ACC112 (cell line): Measurements from ENCODE around the gene EDN3.
"Not testable (repeated sequence)": the region's sequence is repeated elsewhere in the genome, so short reads cannot be mapped to it uniquely, and the experiment has no call there.

Experiments
- H2AFZ ChIP-seq: fragments of 200-600 bp; sonication (generic); one replicate; pipeline ENCODE4 v1.6.0; 2017; ENCODE audit warnings: antibody characterized with exemption, low read length; ENCODE audit not compliant: unreplicated experiment
- H3K27ac ChIP-seq: fragments of 200-600 bp; sonication (generic); 2 replicates; pipeline ENCODE4 v1.5.1; 2014; ENCODE audit warnings: low read depth, mild to moderate bottlenecking, antibody characterized with exemption, low read length, moderate library complexity
- H3K27me3 ChIP-seq: fragments of 200-600 bp; sonication (generic); 2 replicates; pipeline ENCODE4 v1.6.1; 2014; ENCODE audit warnings: mild to moderate bottlenecking, antibody characterized with exemption, low read length, moderate library complexity, mixed read lengths; ENCODE audit not compliant: insufficient read depth
- H3K36me3 ChIP-seq: fragments of 200-600 bp; sonication (generic); 2 replicates; pipeline ENCODE4 v1.6.1; 2016; ENCODE audit warnings: mild to moderate bottlenecking, antibody characterized with exemption, low read length, moderate library complexity, mixed read lengths; ENCODE audit not compliant: insufficient read depth
- H3K4me1 ChIP-seq: fragments of 200-600 bp; sonication (generic); one replicate; pipeline ENCODE4 v1.6.1; 2016; ENCODE audit warnings: low read length, mixed read lengths; ENCODE audit not compliant: insufficient read depth, unreplicated experiment, control insufficient read depth
- H3K4me3 ChIP-seq: fragments of 200-600 bp; sonication (generic); 2 replicates; pipeline ENCODE4 v1.5.1; 2014; ENCODE audit warnings: mild to moderate bottlenecking, low read depth, low read length
- H3K79me2 ChIP-seq: fragments of 200-600 bp; sonication (generic); one replicate; pipeline ENCODE4 v1.6.0; 2016; ENCODE audit warnings: low read length; ENCODE audit not compliant: control insufficient read depth, unreplicated experiment, insufficient read depth

Gene EDN3

GRCh38 chr20:59335377-59335776 is 35.0 kb downstream of the EDN3 start:
- no peaks in the 10 kb centered on the region for H3K27me3 ChIP-seq

GRCh38 chr20:59336540-59336939 is 36.1 kb downstream of the EDN3 start:
- H2AFZ ChIP-seq: no peak overlapping the region
- no peak overlapping the region for H3K4me3 ChIP-seq
- H3K36me3 ChIP-seq: no peaks in the 10 kb centered on the region
- no peak overlapping the region for H3K27ac ChIP-seq
- no peaks in the 10 kb centered on the region for H3K4me1 ChIP-seq
- no peaks in the 10 kb centered on the region for H3K27me3 ChIP-seq
- H3K79me2 ChIP-seq: no peaks in the 10 kb centered on the region

More at GRCh38 chr20:59335377-59335776, 35.0 kb downstream of the EDN3 start:
- H3K27ac ChIP-seq: no peak overlapping the region
- H3K36me3 ChIP-seq: no peaks in the 10 kb centered on the region
- H3K4me1 ChIP-seq: no peaks in the 10 kb centered on the region
- no peak overlapping the region for H3K4me3 ChIP-seq
- no peak overlapping the region for H2AFZ ChIP-seq
- H3K79me2 ChIP-seq: no peaks in the 10 kb centered on the region

GRCh38 chr20:59338444-59338843 is 38.0 kb downstream of the EDN3 start:
- H3K79me2 ChIP-seq, H3K4me3 ChIP-seq, H3K36me3 ChIP-seq, H3K4me1 ChIP-seq, H3K27ac ChIP-seq, H3K27me3 ChIP-seq, H2AFZ ChIP-seq: not testable (repeated sequence)

DNA sequence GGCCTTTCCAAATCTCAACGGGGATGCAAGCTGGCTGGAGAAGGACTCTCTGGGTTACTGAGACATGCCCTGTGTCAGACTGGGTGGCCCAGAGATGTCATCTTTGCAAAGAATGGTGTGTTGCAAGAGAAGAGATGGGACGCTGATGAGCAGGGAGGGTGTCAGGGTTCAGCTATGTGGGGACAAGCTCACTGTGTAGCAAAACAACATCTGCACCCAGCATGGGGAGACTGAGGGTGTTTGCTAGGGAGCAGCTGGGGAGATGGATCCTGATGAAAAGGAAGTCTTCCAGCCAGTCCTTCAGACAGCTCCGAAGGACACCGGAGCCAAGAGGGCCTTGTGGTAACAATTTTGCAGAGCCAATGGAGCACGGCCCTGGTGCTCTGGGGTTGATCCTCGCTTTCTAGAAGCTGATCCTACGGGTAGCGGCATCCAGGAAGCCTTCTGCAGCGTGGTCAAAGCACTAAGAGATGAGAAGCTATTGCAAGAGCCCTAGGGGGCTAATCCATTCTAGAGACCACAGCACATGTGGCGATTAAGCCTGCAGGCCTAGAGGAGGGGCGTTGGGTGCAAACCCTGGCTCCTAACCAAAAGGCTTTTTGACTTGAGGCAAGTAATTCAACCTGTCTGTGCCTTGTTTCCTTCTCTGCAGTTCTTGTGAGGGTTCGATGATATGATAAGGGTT is 39.9 kb downstream of the EDN3 start:
- Histone ChIP-seq H3K4me3 (no peak overlapping the region), H3K4me1 (no peaks in the 10 kb centered on the region), H3K36me3 (no peaks in the 10 kb centered on the region), H3K27me3 (no peaks in the 10 kb centered on the region), H3K27ac (no peak overlapping the region), H2AFZ (no peak overlapping the region), H3K79me2 (no peaks in the 10 kb centered on the region)

DNA sequence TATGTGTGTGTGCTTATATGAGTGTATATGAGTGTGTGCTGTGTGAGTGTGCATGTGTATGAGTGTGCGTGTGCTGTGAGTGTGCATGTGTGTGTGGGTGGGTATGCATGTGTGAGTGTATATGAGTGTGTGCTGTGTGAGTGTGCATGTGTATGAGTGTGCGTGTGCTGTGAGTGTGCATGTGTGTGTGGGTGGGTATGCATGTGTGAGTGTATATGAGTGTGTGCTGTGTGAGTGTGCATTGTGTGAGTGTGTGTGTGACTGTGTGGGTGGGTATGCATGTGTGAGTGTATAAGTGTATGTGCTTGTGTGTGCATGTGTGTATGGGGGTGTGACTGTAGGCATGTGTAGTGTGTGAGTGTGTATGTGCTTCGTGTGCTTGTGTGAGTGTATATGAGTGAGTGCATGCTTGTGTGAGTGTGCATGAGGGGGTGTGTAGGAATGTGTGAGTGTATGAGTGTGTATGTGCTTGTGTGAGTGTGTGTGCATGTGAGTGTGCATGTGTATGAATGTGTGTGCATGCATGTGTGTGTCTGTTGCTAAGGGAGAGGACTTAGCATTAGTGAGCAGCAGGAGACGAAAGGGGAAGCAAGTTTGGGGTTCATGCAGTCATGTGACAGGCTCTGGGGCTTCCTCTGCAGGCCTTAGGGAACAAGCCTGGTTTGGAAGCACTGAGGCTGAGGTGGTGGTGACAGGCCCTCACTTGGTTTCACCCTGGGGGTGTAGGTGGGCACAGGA is 41.0 kb downstream of the EDN3 start:
- not testable (repeated sequence) for H2AFZ ChIP-seq, H3K36me3 ChIP-seq, H3K4me3 ChIP-seq, H3K27ac ChIP-seq, H3K4me1 ChIP-seq, H3K27me3 ChIP-seq, H3K79me2 ChIP-seq

DNA sequence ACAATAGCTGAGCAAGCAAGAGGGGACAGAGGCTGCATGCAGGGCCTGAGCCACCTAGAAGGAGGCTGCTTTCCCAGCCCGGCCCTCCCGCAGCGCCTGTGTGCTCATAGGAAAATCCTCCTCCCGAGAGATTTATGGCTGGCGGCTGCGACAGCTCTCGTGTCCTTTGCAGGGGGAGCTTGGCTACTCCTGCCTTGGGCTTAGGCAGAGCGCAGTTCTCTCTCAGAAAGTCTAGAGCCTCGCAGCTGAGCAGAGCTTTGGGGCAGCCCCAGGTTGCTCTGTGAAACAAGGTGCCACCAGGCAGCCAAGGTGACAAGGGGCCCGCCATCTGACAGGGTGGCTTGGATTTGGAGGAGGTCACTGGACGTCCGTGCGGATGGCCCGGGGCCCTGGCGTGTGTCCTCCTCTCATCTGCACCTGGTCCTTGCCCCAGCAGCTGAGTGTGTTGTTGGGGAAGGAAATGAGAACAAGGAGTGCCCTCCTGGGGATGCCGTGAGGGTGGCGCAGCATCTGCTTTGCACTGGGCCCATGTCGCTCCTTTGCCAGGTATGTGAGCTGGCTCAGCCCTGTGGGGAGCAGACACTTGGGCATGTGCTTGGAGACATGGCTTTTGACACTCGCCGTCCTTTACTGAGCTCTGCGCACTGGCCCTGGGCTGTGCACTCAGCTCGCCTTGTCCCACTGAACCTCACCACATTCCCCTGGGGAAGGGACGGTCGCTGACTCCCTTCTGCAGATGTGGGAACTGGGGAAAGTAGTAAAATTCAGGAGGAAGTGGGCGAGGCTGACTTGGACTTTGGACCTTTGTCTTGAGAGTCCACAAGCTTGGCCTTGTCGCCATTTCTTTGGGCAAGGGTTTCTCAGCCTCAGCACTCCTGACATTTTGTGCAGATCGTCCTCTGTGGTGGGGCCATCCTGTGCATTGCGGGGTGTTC is 41.9 kb downstream of the EDN3 start:
- no peaks in the 10 kb centered on the region for H3K27me3 ChIP-seq

DNA sequence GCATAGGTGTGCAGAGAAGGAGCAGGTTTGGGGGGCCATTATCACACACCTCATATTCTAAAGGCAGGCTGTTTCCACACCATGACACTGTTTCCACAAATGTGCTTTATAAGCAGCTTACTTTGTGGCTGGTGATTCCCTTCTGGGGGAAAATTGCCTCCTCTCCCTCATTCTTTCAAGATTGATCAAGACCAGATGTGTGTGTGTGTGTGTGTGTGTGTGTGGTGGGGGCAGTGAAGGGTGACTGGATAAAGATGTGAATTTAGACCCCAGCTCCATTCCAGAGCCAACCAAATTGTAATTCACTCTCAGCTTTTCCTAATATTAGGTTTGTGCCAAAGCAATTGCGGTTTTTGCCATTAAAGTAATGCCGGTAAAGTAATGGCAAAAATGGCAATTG is 45.6 kb downstream of the EDN3 start:
- no peaks in the 10 kb centered on the region for H3K36me3 ChIP-seq
- H3K27ac ChIP-seq: no peak overlapping the region
- no peaks in the 10 kb centered on the region for H3K4me1 ChIP-seq
- H3K79me2 ChIP-seq: no peaks in the 10 kb centered on the region
- no peak overlapping the region for H2AFZ ChIP-seq
- no peaks in the 10 kb centered on the region for H3K27me3 ChIP-seq
- H3K4me3 ChIP-seq: no peak overlapping the region

More for the DNA sequence above, 41.9 kb downstream of the EDN3 start:
- Histone ChIP-seq H3K4me3 (no peak overlapping the region), H3K4me1 (no peaks in the 10 kb centered on the region), H3K36me3 (no peaks in the 10 kb centered on the region), H3K79me2 (no peaks in the 10 kb centered on the region), H3K27ac (no peak overlapping the region), H2AFZ (no peak overlapping the region)

DNA sequence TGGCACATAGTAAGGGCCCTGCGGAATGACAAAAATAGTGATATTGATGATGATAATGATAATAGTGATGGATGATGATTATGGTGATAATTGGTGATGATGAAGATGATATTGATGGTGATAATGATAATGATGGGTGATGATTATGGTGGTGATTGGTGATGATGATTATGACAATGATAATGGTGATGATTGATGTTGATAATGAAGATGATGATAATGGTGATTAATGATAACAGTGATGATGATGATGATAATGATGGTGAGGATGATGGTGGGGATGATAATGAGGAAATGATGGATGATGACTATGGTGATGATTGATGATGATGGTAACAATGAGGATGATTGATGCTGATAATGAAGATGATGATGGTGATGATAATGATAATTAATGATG is 48.9 kb downstream of the EDN3 start:
- no peaks in the 10 kb centered on the region for H3K36me3 ChIP-seq
- no peak overlapping the region for H3K4me3 ChIP-seq
- H3K27me3 ChIP-seq: no peaks in the 10 kb centered on the region
- H3K79me2 ChIP-seq: no peaks in the 10 kb centered on the region
- no peaks in the 10 kb centered on the region for H3K4me1 ChIP-seq
- no peak overlapping the region for H3K27ac ChIP-seq
- H2AFZ ChIP-seq: no peak overlapping the region

GRCh38 chr20:59350330-59351156 is 50.1 kb downstream of the EDN3 start:
- Histone ChIP-seq H3K4me1 (no peaks in the 10 kb centered on the region), H3K36me3 (no peaks in the 10 kb centered on the region), H3K4me3 (no peak overlapping the region), H3K79me2 (no peaks in the 10 kb centered on the region), H3K27me3 (no peaks in the 10 kb centered on the region), H3K27ac (no peak overlapping the region), H2AFZ (no peak overlapping the region)
